ENCODE data around the gene MOSMO. TPM values are rescaled to one million over a fixed set of nuclear protein-coding genes. Genes with fewer than 3 reads are reported as not detected.
"Not testable (repeated sequence)": the region's sequence is repeated elsewhere in the genome, so short reads cannot be mapped to it uniquely, and the experiment has no call there.

MOSMO gene
- total RNA-seq, 1 donor from 2014 or later = 11.4 TPM

- H3K27ac Mint-ChIP-seq = no peak overlapping the region
- H3K36me3 Mint-ChIP-seq (ENCODE audit: low read depth) = no peaks in the 10 kb centered on the region
- peaks cover 5% of the 10 kb centered on the region for H3K27me3 Mint-ChIP-seq (ENCODE audit: low read depth)
These were observed 109.7 kb downstream of the MOSMO start for GRCh38 chr16:22117609-22118008.

GRCh38 chr16:22120440-22120839 is 112.5 kb downstream of the MOSMO start:
- H3K36me3 Mint-ChIP-seq (ENCODE audit: low read depth) = no peaks in the 10 kb centered on the region
- H3K27ac Mint-ChIP-seq = no peak overlapping the region
- H3K4me1 Mint-ChIP-seq (ENCODE audit: low read depth) = no peaks in the 10 kb centered on the region
- intact Hi-C loops (cut with micrococcal nuclease) = loop anchor here (10.0 kb wide), 1 partner anchor 64 kb away; no protein-coding TSS in a partner anchor
- H3K4me3 Mint-ChIP-seq (ENCODE audit: low read depth) = no peak overlapping the region
- H3K27me3 Mint-ChIP-seq (ENCODE audit: low read depth) = peaks cover 5% of the 10 kb centered on the region
- no peak for DNase-seq (ENCODE audit: low spot score)
- H3K9me3 Mint-ChIP-seq = no peaks in the 10 kb centered on the region

More at GRCh38 chr16:22117609-22118008, 109.7 kb downstream of the MOSMO start:
- no peak for DNase-seq (ENCODE audit: low spot score)
- H3K9me3 Mint-ChIP-seq = no peaks in the 10 kb centered on the region
- H3K4me1 Mint-ChIP-seq (ENCODE audit: low read depth) = no peaks in the 10 kb centered on the region
- H3K4me3 Mint-ChIP-seq (ENCODE audit: low read depth) = no peak overlapping the region
- intact Hi-C loops (cut with micrococcal nuclease) = no loop called here

- Mint-ChIP-seq H3K27me3 (ENCODE audit: low read depth) (peaks cover 5% of the 10 kb centered on the region), H3K36me3 (ENCODE audit: low read depth) (no peaks in the 10 kb centered on the region), H3K27ac (no peak overlapping the region), H3K9me3 (no peaks in the 10 kb centered on the region), H3K4me3 (ENCODE audit: low read depth) (no peak overlapping the region), H3K4me1 (ENCODE audit: low read depth) (no peaks in the 10 kb centered on the region)
- intact Hi-C loops (cut with micrococcal nuclease) = loop anchor here (10.0 kb wide), 1 partner anchor 63 kb away; no protein-coding TSS in a partner anchor
- no peak for DNase-seq (ENCODE audit: low spot score)
These were observed 114.3 kb downstream of the MOSMO start for GRCh38 chr16:22122239-22122638.

GRCh38 chr16:22123146-22123545 is 115.2 kb downstream of the MOSMO start:
- H3K36me3 Mint-ChIP-seq (ENCODE audit: low read depth) = no peaks in the 10 kb centered on the region
- no peak for DNase-seq (ENCODE audit: low spot score)

GRCh38 chr16:22123759-22124490 is 116.0 kb downstream of the MOSMO start:
- no peak for DNase-seq (ENCODE audit: low spot score)
- H3K4me1 Mint-ChIP-seq (ENCODE audit: low read depth) = no peaks in the 10 kb centered on the region
- intact Hi-C loops (cut with micrococcal nuclease) = loop anchor here (10.0 kb wide), 1 partner anchor 61 kb away; no protein-coding TSS in a partner anchor
- H3K4me3 Mint-ChIP-seq (ENCODE audit: low read depth) = no peak overlapping the region
- peaks cover 12% of the 10 kb centered on the region for H3K27me3 Mint-ChIP-seq (ENCODE audit: low read depth)
- peaks cover 4% of the 10 kb centered on the region for H3K9me3 Mint-ChIP-seq
- no peaks in the 10 kb centered on the region for H3K36me3 Mint-ChIP-seq (ENCODE audit: low read depth)
- H3K27ac Mint-ChIP-seq = no peak overlapping the region

More at GRCh38 chr16:22123146-22123545, 115.2 kb downstream of the MOSMO start:
- intact Hi-C loops (cut with micrococcal nuclease) = loop anchor here (10.0 kb wide), 1 partner anchor 62 kb away; no protein-coding TSS in a partner anchor
- H3K4me3 Mint-ChIP-seq (ENCODE audit: low read depth) = no peak overlapping the region
- no peaks in the 10 kb centered on the region for H3K4me1 Mint-ChIP-seq (ENCODE audit: low read depth)
- no peak overlapping the region for H3K27ac Mint-ChIP-seq
- peaks cover 11% of the 10 kb centered on the region for H3K27me3 Mint-ChIP-seq (ENCODE audit: low read depth)
- H3K9me3 Mint-ChIP-seq = no peaks in the 10 kb centered on the region

GRCh38 chr16:22124583-22125284 is 116.8 kb downstream of the MOSMO start:
- Mint-ChIP-seq H3K4me3 (ENCODE audit: low read depth) (no peak overlapping the region), H3K27ac (no peak overlapping the region), H3K9me3 (peaks cover 4% of the 10 kb centered on the region), H3K27me3 (ENCODE audit: low read depth) (peaks cover 15% of the 10 kb centered on the region), H3K4me1 (ENCODE audit: low read depth) (no peaks in the 10 kb centered on the region), H3K36me3 (ENCODE audit: low read depth) (no peaks in the 10 kb centered on the region)
- no peak for DNase-seq (ENCODE audit: low spot score)
- intact Hi-C loops (cut with micrococcal nuclease) = loop anchor here (10.0 kb wide), 1 partner anchor 60 kb away; no protein-coding TSS in a partner anchor

- intact Hi-C loops (cut with micrococcal nuclease) = loop anchor here (10.0 kb wide), 1 partner anchor 59 kb away; no protein-coding TSS in a partner anchor
- peaks cover 4% of the 10 kb centered on the region for H3K9me3 Mint-ChIP-seq
These were observed 118.2 kb downstream of the MOSMO start for GRCh38 chr16:22126037-22126558.

GRCh38 chr16:22128537-22128936 is 120.6 kb downstream of the MOSMO start:
- H3K27me3 Mint-ChIP-seq (ENCODE audit: low read depth); H3K4me3 Mint-ChIP-seq (ENCODE audit: low read depth); H3K4me1 Mint-ChIP-seq (ENCODE audit: low read depth); DNase-seq (ENCODE audit: low spot score); H3K36me3 Mint-ChIP-seq (ENCODE audit: low read depth); H3K27ac Mint-ChIP-seq; H3K9me3 Mint-ChIP-seq: not testable (repeated sequence)
- intact Hi-C loops (cut with micrococcal nuclease) = loop anchor here (10.0 kb wide), 1 partner anchor 56 kb away; no protein-coding TSS in a partner anchor

More at GRCh38 chr16:22126037-22126558, 118.2 kb downstream of the MOSMO start:
- H3K36me3 Mint-ChIP-seq (ENCODE audit: low read depth) = no peaks in the 10 kb centered on the region
- no peak overlapping the region for H3K4me3 Mint-ChIP-seq (ENCODE audit: low read depth)
- H3K27me3 Mint-ChIP-seq (ENCODE audit: low read depth) = peaks cover 11% of the 10 kb centered on the region
- H3K27ac Mint-ChIP-seq = no peak overlapping the region
- no peak for DNase-seq (ENCODE audit: low spot score)
- H3K4me1 Mint-ChIP-seq (ENCODE audit: low read depth) = no peaks in the 10 kb centered on the region

- H3K4me3 Mint-ChIP-seq (ENCODE audit: low read depth) = no peak overlapping the region
- intact Hi-C loops (cut with micrococcal nuclease) = no loop called here
- no peaks in the 10 kb centered on the region for H3K4me1 Mint-ChIP-seq (ENCODE audit: low read depth)
- H3K9me3 Mint-ChIP-seq = peaks cover 4% of the 10 kb centered on the region
- peaks cover 11% of the 10 kb centered on the region for H3K27me3 Mint-ChIP-seq (ENCODE audit: low read depth)
- no peak for DNase-seq (ENCODE audit: low spot score)
- no peak overlapping the region for H3K27ac Mint-ChIP-seq
- no peaks in the 10 kb centered on the region for H3K36me3 Mint-ChIP-seq (ENCODE audit: low read depth)
These were observed 122.6 kb downstream of the MOSMO start for GRCh38 chr16:22130528-22130927.

GRCh38 chr16:22132801-22133200 is 124.9 kb downstream of the MOSMO start:
- H3K27ac Mint-ChIP-seq = no peak overlapping the region
- H3K4me1 Mint-ChIP-seq (ENCODE audit: low read depth) = no peaks in the 10 kb centered on the region
- H3K9me3 Mint-ChIP-seq = peaks cover 4% of the 10 kb centered on the region
- H3K36me3 Mint-ChIP-seq (ENCODE audit: low read depth) = no peaks in the 10 kb centered on the region
- H3K4me3 Mint-ChIP-seq (ENCODE audit: low read depth) = no peak overlapping the region
- peaks cover 13% of the 10 kb centered on the region for H3K27me3 Mint-ChIP-seq (ENCODE audit: low read depth)
- intact Hi-C loops (cut with micrococcal nuclease) = no loop called here
- no peak for DNase-seq (ENCODE audit: low spot score)
